Cardiac muscle cell (in vitro differentiated cells and primary cell): ENCODE data around the gene CTNND2. TPM values are rescaled to one million over a fixed set of nuclear protein-coding genes. Genes with fewer than 3 reads are reported as not detected.

Experiments
- DNase-seq, 2 donors: peaks; one replicate each; pipeline versions ENCODE4 v3.0.0 to v3.0.0-alpha.2; 2010 to 2017; ENCODE audit warnings: low read depth in 1 of 2, low spot score in 1 of 2
- H3K27ac ChIP-seq: fragments of 200-600 bp; sonication (generic); 2 replicates; pipeline ENCODE4 v1.5.1; 2016
- H3K27me3 ChIP-seq: fragments of 200-600 bp; sonication (generic); 2 replicates; pipeline ENCODE4 v1.6.0; 2016; ENCODE audit warnings: control low read depth
- H3K36me3 ChIP-seq: fragments of 200-600 bp; sonication (generic); 2 replicates; pipeline ENCODE4 v1.5.1; 2016; ENCODE audit warnings: control low read depth
- H3K4me1 ChIP-seq: fragments of 200-600 bp; sonication (generic); 2 replicates; pipeline ENCODE4 v1.8.1; 2017; ENCODE audit warnings: low read depth, mild to moderate bottlenecking, mixed run types
- H3K4me3 ChIP-seq: fragments of 200-600 bp; sonication (generic); 2 replicates; pipeline ENCODE4 v1.5.1; 2016; ENCODE audit warnings: mild to moderate bottlenecking
- H3K9me3 ChIP-seq: fragments of 200-600 bp; sonication (generic); 2 replicates; pipeline ENCODE4 v1.5.1; 2017; ENCODE audit warnings: low read depth, mild to moderate bottlenecking, control low read depth
- polyA plus RNA-seq: library from polyadenylated mRNA; unstranded; fragments of >200 nt; fragmentation: Nextera tagmentation; extraction: Ambion mirVana; gene quantifications from 2 replicates; pipeline ENCODE4 v1.2.1, GENCODE V29; 2016
- total RNA-seq: library from RNA; depleted of rRNA; stranded (reverse); fragments of >200 nt; gene quantifications from 2 replicates; pipeline ENCODE4 v1.2.3, GENCODE V29; 2016
- TF ChIP-seq, protein P1 (sequence below): IDR thresholded peaks from 2 replicates; pipeline ENCODE4 v1.5.1; 2012; ENCODE audit warnings: low read depth, mild to moderate bottlenecking, low read length

Gene CTNND2
- total and polyA plus RNA-seq, 2 experiments from 2014 or later: 11.0 to 12.7 TPM

DNA sequence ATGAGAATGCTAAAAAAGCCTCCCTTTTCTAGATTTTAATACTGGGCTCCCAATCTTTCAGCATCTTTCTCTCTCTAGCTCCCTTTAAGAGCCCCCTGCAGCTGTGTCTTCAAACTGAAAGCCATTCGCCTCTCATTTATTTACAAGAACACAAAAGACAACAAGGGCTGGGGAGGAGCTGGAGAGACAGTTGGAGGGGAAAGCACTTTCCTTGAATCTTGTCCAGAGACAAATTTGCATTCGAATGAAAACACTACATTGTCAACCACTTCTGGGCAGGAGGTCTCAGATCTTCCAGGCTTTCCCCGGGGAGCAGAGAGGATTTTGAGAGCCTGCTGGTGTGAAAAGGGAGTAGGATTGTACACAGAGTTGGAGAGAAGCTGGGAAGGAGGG, 518.3 kb downstream of the CTNND2 start:
- Histone ChIP-seq H3K9me3 (no peaks in the 10 kb centered on the region), H3K4me1 (no peaks in the 10 kb centered on the region), H3K36me3 (no peaks in the 10 kb centered on the region), H3K27me3 (peaks cover 84% of the 10 kb centered on the region), H3K27ac (no peak overlapping the region), H3K4me3 (no peak overlapping the region)
- no peak for DNase-seq
- TF ChIP-seq, protein P1, sequence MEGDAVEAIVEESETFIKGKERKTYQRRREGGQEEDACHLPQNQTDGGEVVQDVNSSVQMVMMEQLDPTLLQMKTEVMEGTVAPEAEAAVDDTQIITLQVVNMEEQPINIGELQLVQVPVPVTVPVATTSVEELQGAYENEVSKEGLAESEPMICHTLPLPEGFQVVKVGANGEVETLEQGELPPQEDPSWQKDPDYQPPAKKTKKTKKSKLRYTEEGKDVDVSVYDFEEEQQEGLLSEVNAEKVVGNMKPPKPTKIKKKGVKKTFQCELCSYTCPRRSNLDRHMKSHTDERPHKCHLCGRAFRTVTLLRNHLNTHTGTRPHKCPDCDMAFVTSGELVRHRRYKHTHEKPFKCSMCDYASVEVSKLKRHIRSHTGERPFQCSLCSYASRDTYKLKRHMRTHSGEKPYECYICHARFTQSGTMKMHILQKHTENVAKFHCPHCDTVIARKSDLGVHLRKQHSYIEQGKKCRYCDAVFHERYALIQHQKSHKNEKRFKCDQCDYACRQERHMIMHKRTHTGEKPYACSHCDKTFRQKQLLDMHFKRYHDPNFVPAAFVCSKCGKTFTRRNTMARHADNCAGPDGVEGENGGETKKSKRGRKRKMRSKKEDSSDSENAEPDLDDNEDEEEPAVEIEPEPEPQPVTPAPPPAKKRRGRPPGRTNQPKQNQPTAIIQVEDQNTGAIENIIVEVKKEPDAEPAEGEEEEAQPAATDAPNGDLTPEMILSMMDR: no peak

DNA sequence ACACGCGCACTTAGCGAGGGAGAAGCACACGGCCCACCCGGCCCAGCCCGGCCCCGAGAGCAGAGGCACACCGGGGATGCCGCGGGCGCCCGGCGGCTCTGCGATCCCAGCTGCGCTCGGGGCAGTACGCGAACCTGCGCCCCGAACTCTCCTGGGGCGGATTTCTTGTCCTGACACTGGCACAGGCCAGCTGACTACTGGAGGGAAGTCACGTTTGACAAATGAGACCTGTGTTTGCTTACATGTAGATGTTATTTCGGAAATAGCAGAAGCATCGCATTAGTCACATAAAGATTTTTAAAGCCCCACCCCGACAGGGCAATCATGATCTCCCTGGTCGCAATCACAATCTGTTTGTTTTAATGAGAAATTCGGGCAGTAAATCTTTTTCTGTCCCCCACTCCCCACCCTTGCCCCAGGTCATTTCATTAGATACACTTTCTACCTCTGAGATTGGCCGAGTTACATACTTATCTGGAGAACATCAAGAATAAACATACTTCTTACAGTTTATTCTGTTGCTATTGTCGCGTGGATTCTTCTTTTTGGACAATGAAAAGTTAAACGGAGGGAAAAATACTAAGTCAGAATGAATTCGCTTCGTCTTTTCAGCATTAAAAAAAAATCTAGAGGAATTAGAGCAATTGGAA, 518.9 kb downstream of the CTNND2 start:
- DNase-seq: no peak
- peaks cover 81% of the 10 kb centered on the region for H3K27me3 ChIP-seq
- no peaks in the 10 kb centered on the region for H3K4me1 ChIP-seq
- H3K36me3 ChIP-seq: no peaks in the 10 kb centered on the region
- H3K27ac ChIP-seq: no peak overlapping the region
- TF ChIP-seq, protein P1: no peak
- H3K9me3 ChIP-seq: no peaks in the 10 kb centered on the region
- peak overlapping the region; percentile 34 for H3K4me3 ChIP-seq

DNA sequence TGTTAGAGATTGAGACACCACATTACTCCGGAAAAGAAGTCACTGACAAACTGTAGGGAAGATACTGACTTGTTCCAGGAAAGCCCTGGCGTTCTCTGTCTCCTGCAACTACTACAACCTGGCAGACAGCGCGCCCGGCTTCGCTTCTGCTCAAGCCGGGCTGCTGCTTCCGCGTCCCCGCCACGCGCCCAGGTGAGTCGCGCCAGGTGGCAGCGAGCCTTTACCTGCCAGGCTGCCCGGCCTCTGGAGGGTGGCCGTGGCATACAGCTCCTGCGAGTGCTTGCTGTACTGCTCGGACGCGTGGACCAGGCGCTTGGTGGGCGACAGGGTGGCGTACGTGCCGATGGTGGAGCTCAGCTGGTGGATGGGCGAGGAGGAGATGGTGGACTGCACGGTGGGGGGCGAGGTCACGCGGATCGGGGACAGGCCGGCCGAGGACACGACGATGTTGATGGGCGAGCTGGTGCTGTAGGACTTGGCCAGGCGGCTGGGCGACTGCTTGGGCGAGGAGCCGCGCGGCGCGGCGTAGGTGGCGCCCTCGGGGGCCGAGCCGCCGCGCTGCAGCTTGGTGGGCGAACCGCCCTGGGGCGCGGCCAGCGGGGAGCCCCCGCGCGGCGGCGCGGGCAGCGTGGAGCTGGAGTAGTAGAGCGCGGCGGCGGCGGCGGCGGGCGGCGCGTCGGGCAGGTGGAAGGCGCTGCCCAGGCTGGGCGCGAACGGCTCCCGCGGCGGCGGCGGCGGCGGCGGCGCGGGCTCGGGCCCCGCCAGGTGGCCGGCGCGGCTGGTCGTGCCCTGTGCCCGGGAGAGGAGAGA, 519.6 kb downstream of the CTNND2 start:
- no peaks in the 10 kb centered on the region for H3K4me1 ChIP-seq
- no peaks in the 10 kb centered on the region for H3K9me3 ChIP-seq
- no peak overlapping the region for H3K27ac ChIP-seq
- TF ChIP-seq, protein P1: no peak
- H3K4me3 ChIP-seq: peak overlapping the region; percentile 34
- peaks cover 76% of the 10 kb centered on the region for H3K27me3 ChIP-seq
- DNase-seq: peak in 1 of 2 donors; percentile 57
- H3K36me3 ChIP-seq: no peaks in the 10 kb centered on the region

DNA sequence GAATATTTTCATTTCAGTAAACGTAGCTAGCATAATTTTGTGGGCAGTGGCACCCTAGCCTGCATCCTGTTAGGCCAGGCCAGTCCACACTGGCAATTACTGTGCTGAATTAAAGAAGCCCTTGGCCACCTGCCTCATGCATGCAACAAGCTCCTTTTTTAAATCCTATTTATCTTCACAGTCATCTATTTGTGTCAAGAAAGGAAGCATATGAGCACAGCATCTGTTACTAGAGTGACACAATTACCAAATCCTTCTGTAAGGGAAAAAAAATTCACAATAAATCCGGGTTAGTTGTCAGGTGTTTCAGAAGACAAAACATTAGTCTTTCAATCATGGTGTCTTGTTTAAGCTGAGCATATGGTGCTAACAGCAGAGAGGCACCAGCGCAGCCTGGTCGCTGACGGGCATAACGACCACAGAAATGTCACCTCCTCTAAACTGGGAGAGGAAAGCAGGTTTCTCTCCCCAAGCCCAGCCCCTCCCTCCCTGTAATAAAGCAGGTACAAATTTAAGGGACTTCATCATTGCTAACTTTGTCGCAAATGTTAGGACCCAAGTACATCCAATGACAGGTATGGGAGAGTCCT, 520.6 kb downstream of the CTNND2 start:
- peak in 1 of 2 donors; percentile 19 for DNase-seq
- Histone ChIP-seq H3K4me1 (no peaks in the 10 kb centered on the region), H3K27ac (no peak overlapping the region), H3K4me3 (no peak overlapping the region), H3K36me3 (no peaks in the 10 kb centered on the region), H3K27me3 (peaks cover 70% of the 10 kb centered on the region), H3K9me3 (no peaks in the 10 kb centered on the region)
- TF ChIP-seq, protein P1: no peak

DNA sequence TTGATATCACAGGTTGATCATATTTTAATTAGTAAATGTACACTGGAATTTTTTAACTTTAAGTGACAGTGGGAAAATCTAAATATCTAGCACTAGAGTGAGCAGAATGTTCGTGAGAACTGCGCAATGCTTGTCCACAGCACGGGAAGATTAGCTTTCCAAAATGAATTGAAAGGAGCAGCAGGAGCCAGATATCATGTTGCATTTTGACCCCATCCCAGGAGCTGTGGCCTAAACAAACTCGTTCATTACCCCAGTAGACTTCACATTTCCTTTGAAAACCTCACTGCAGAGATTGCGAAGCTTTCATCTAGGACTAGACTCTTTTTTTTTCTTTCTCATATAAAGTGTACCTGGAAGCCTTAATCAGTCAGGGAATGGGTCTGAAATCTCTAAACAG, 525.8 kb downstream of the CTNND2 start:
- no peak overlapping the region for H3K27ac ChIP-seq
- no peaks in the 10 kb centered on the region for H3K9me3 ChIP-seq
- no peak for DNase-seq
- H3K4me1 ChIP-seq: no peaks in the 10 kb centered on the region
- no peaks in the 10 kb centered on the region for H3K36me3 ChIP-seq
- H3K27me3 ChIP-seq: peaks cover 20% of the 10 kb centered on the region
- no peak overlapping the region for H3K4me3 ChIP-seq
- TF ChIP-seq, protein P1: no peak
